GM23338 (cell line): ENCODE results near the gene C1orf116. TPM values are rescaled to one million over a fixed set of nuclear protein-coding genes. Genes with fewer than 3 reads are reported as not detected.
A peak's percentile ranks its signal among the peaks of the same experiment; 100 is the strongest.

Experiments used
- ATAC-seq: fragments of 200-7000 bp; cut with Tn5 transposase; 3 replicates; pipeline ENCODE4 v1.9.1; 2020
- DNase-seq: peaks from one replicate; pipeline ENCODE4 v3.0.0-alpha.2; 2015; ENCODE audit warnings: low spot score
- H2AFZ ChIP-seq: fragments of 200-600 bp; sonication (generic); 2 replicates; pipeline ENCODE4 v1.8.0; 2016; ENCODE audit warnings: antibody characterized with exemption, mild to moderate bottlenecking, moderate library complexity
- H3F3A ChIP-seq: fragments of 200-600 bp; sonication (generic); replicated peaks from 2 replicates; pipeline ENCODE4 v1.8.0; 2017; ENCODE audit warnings: antibody characterized with exemption, mixed run types, low read depth
- H3K27ac ChIP-seq: fragments of 200-600 bp; sonication (generic); 2 replicates; pipeline ENCODE4 v1.6.1; 2016; ENCODE audit warnings: low read depth
- H3K27me3 ChIP-seq: fragments of 200-600 bp; sonication (generic); 2 replicates; pipeline ENCODE4 v1.8.0; 2016; ENCODE audit warnings: mild to moderate bottlenecking, mixed run types, moderate library complexity; ENCODE audit not compliant: insufficient read depth
- H3K36me3 ChIP-seq: fragments of 200-600 bp; sonication (generic); 2 replicates; pipeline ENCODE4 v1.8.0; 2016; ENCODE audit warnings: mild to moderate bottlenecking; ENCODE audit not compliant: insufficient read depth
- H3K4me1 ChIP-seq: fragments of 200-600 bp; sonication (generic); 2 replicates; pipeline ENCODE4 v1.8.0; 2016; ENCODE audit warnings: mild to moderate bottlenecking, moderate library complexity; ENCODE audit not compliant: insufficient read depth
- H3K4me2 ChIP-seq: fragments of 200-600 bp; sonication (generic); 2 replicates; pipeline ENCODE4 v1.7.1; 2017; ENCODE audit warnings: mixed run types
- H3K4me3 ChIP-seq: fragments of 200-600 bp; sonication (generic); 2 replicates; pipeline ENCODE4 v1.6.1; 2016; ENCODE audit warnings: mixed run types
- H3K79me2 ChIP-seq: fragments of 200-600 bp; sonication (generic); replicated peaks from 2 replicates; pipeline ENCODE4 v1.8.0; 2017; ENCODE audit warnings: mild to moderate bottlenecking; ENCODE audit not compliant: insufficient read depth
- H3K9me2 ChIP-seq: fragments of 200-600 bp; sonication (generic); 2 replicates; pipeline ENCODE4 v1.8.0; 2017; ENCODE audit not compliant: insufficient read depth
- H4K20me1 ChIP-seq: fragments of 200-600 bp; sonication (generic); replicated peaks from 2 replicates; pipeline ENCODE4 v1.8.0; 2017; ENCODE audit warnings: mild to moderate bottlenecking; ENCODE audit not compliant: insufficient read depth
- H3K27ac Mint-ChIP-seq: 2 replicates; pipeline ENCODE4 v1.8.0; 2020; ENCODE audit warnings: inconsistent platforms, mild to moderate bottlenecking, moderate library complexity, mixed read lengths
- H3K27me3 Mint-ChIP-seq: 3 replicates; pipeline ENCODE4 v1.8.0; 2022; ENCODE audit warnings: low read depth, mild to moderate bottlenecking, moderate library complexity, mixed read lengths, inconsistent platforms; ENCODE audit not compliant: insufficient read depth, poor library complexity
- H3K36me3 Mint-ChIP-seq: 3 replicates; pipeline ENCODE4 v1.8.0; 2021; ENCODE audit warnings: low read depth, mild to moderate bottlenecking, inconsistent platforms, moderate library complexity, mixed read lengths
- H3K4me1 Mint-ChIP-seq: 3 replicates; pipeline ENCODE4 v1.8.0; 2020; ENCODE audit warnings: mild to moderate bottlenecking, inconsistent platforms, mixed read lengths
- H3K4me3 Mint-ChIP-seq: 3 replicates; pipeline ENCODE4 v1.8.0; 2021; ENCODE audit warnings: moderate library complexity, mild to moderate bottlenecking, inconsistent platforms, mixed read lengths
- H3K9me3 Mint-ChIP-seq: 3 replicates; pipeline ENCODE4 v1.8.0; 2020; ENCODE audit warnings: moderate library complexity, mild to moderate bottlenecking, inconsistent platforms, mixed read lengths
- CTCF ChIP-seq, 2 experiments: fragments of 200-600 bp in 1 of 2; sonication (generic) in 1 of 2; conservative IDR thresholded peaks; 2 replicates each; pipeline versions ENCODE4 v1.5.1 to v1.6.1; 2016 to 2017; ENCODE audit warnings: antibody characterized with exemption in 2 of 2, low read depth in 2 of 2, mild to moderate bottlenecking in 2 of 2, moderate library complexity in 1 of 2
- ETS1 ChIP-seq: IDR thresholded peaks from 2 replicates; pipeline ENCODE4 v1.6.1; 2016; ENCODE audit warnings: antibody characterized with exemption
- EZH2 ChIP-seq: fragments of 200-600 bp; sonication (generic); IDR thresholded peaks from one replicate; pipeline ENCODE4 v1.8.0; 2017; ENCODE audit warnings: antibody characterized with exemption, mild to moderate bottlenecking, low read depth; ENCODE audit not compliant: unreplicated experiment
- EZH2phosphoT487 ChIP-seq: fragments of 200-600 bp; sonication (generic); IDR thresholded peaks from one replicate; pipeline ENCODE4 v1.8.1; 2018; ENCODE audit warnings: antibody characterized with exemption; ENCODE audit not compliant: unreplicated experiment
- JUNB ChIP-seq: IDR thresholded peaks from one replicate; pipeline ENCODE4 v1.6.1; 2016; ENCODE audit warnings: antibody characterized with exemption; ENCODE audit not compliant: unreplicated experiment
- POLR2AphosphoS5 ChIP-seq: IDR thresholded peaks from 2 replicates; pipeline ENCODE4 v1.6.1; 2016; ENCODE audit warnings: antibody characterized with exemption, low read depth
- REST ChIP-seq: IDR thresholded peaks from one replicate; pipeline ENCODE4 v1.6.1; 2018; ENCODE audit warnings: antibody characterized with exemption; ENCODE audit not compliant: unreplicated experiment
- STAT1 ChIP-seq: IDR thresholded peaks from one replicate; pipeline ENCODE4 v1.6.1; 2016; ENCODE audit warnings: antibody characterized with exemption; ENCODE audit not compliant: unreplicated experiment
- ZNF114 ChIP-seq: fragments of 250-450 bp; sonication (Bioruptor Pico); IDR thresholded peaks from 2 replicates; pipeline ENCODE4 v1.5.0; 2020; ENCODE audit warnings: mild to moderate bottlenecking, moderate library complexity
- ZNF331 ChIP-seq: fragments of 250-450 bp; sonication (Bioruptor Pico); IDR thresholded peaks from 2 replicates; pipeline ENCODE4 v1.5.0; 2020; ENCODE audit warnings: low read depth, mild to moderate bottlenecking, moderate library complexity
- ZNF462 ChIP-seq: fragments of 250-450 bp; sonication (Bioruptor Pico); IDR thresholded peaks from 2 replicates; pipeline ENCODE4 v1.5.0; 2020; ENCODE audit warnings: mild to moderate bottlenecking, moderate library complexity
- polyA plus RNA-seq: library from polyadenylated mRNA; unstranded; fragments of >200 nt; fragmentation: Nextera tagmentation; extraction: Ambion mirVana; gene quantifications from 2 replicates; pipeline ENCODE4 v1.2.1, GENCODE V29; 2016
- total RNA-seq: library from RNA; depleted of rRNA; stranded (reverse); fragments of >200 nt; shearing (Covaris generic); gene quantifications from 2 replicates; pipeline ENCODE4 v1.2.3, GENCODE V29; 2014

C1orf116 gene
- total and polyA plus RNA-seq, 2 experiments from 2014 or later: 2.3 to 5.3 TPM

GRCh38 chr1:207047505-207047904 lies 14.9 kb upstream of the C1orf116 start:
- Mint-ChIP-seq H3K4me1 (peaks cover 41% of the 10 kb centered on the region), H3K27me3 (no peaks in the 10 kb centered on the region), H3K4me3 (no peak overlapping the region), H3K27ac (no peak overlapping the region), H3K36me3 (peaks cover 29% of the 10 kb centered on the region), H3K9me3 (no peaks in the 10 kb centered on the region)
- TF ChIP-seq CTCF (conservative IDR thresholded peaks at IDR 0.05; ENCODE audit: low read depth in 2 of 2) (no peak), REST (no peak), JUNB (no peak), STAT1 (no peak), ZNF114 (CRISPR knock-in tag) (no peak), ETS1 (no peak), EZH2phosphoT487 (no peak), ZNF462 (no peak), ZNF331 (CRISPR knock-in tag) (no peak), EZH2 (no peak), POLR2AphosphoS5 (no peak)
- Histone ChIP-seq H3K9me2 (no peaks in the 10 kb centered on the region), H3K79me2 (peaks cover 62% of the 10 kb centered on the region), H3K4me3 (no peak overlapping the region), H2AFZ (no peak overlapping the region), H4K20me1 (peaks cover 15% of the 10 kb centered on the region; the same call in 1 of the 2 replicates), H3F3A (no peaks in the 10 kb centered on the region), H3K27me3 (no peaks in the 10 kb centered on the region), H3K27ac (no peak overlapping the region), H3K4me1 (peaks cover 26% of the 10 kb centered on the region; the same call in 1 of the 2 replicates), H3K36me3 (peaks cover 9% of the 10 kb centered on the region; the same call in 1 of the 2 replicates), H3K4me2 (peak overlapping the region; percentile 14; the same call in 1 of the 2 replicates)
- no peak for ATAC-seq
- DNase-seq: no peak
